Karpas-422 (cell line): Measurements from ENCODE around the gene POLR2J3. TPM values are rescaled to one million over a fixed set of nuclear protein-coding genes. Genes with fewer than 3 reads are reported as not detected.
A peak's percentile ranks its signal among the peaks of the same experiment; 100 is the strongest.
"Not testable (repeated sequence)": the region's sequence is repeated elsewhere in the genome, so short reads cannot be mapped to it uniquely, and the experiment has no call there.

Experiments
- DNase-seq: peaks from one replicate; pipeline ENCODE4 v3.0.0-alpha.2; 2015
- H2AFZ ChIP-seq: fragments of 200-600 bp; sonication (generic); 2 replicates; pipeline ENCODE4 v1.6.1; 2014; ENCODE audit warnings: antibody characterized with exemption, low read length, mixed read lengths
- H3K27ac ChIP-seq: fragments of 200-600 bp; sonication (generic); 2 replicates; pipeline ENCODE4 v1.5.1; 2014; ENCODE audit warnings: mild to moderate bottlenecking, low read length, moderate library complexity
- H3K27me3 ChIP-seq: fragments of 200-600 bp; sonication (generic); 2 replicates; pipeline ENCODE4 v1.6.1; 2014; ENCODE audit warnings: low read length, mixed read lengths
- H3K36me3 ChIP-seq: fragments of 200-600 bp; sonication (generic); 2 replicates; pipeline ENCODE4 v1.6.1; 2014; ENCODE audit warnings: low read length, mixed read lengths; ENCODE audit not compliant: insufficient read depth
- H3K4me1 ChIP-seq: fragments of 200-600 bp; sonication (generic); 2 replicates; pipeline ENCODE4 v1.6.1; 2014; ENCODE audit warnings: mild to moderate bottlenecking, low read length, mixed read lengths
- H3K4me2 ChIP-seq: fragments of 200-600 bp; sonication (generic); 2 replicates; pipeline ENCODE4 v1.6.1; 2014; ENCODE audit warnings: low read length, low read depth, mild to moderate bottlenecking; ENCODE audit not compliant: poor library complexity, severe bottlenecking
- H3K4me3 ChIP-seq: fragments of 200-600 bp; sonication (generic); 2 replicates; pipeline ENCODE4 v1.5.1; 2014; ENCODE audit warnings: mild to moderate bottlenecking, antibody characterized with exemption, low read length, mixed read lengths
- H3K79me2 ChIP-seq: fragments of 200-600 bp; sonication (generic); 2 replicates; pipeline ENCODE4 v1.6.1; 2014; ENCODE audit warnings: mild to moderate bottlenecking, low read length, mixed read lengths
- H3K9ac ChIP-seq: fragments of 200-600 bp; sonication (generic); 2 replicates; pipeline ENCODE4 v1.6.0; 2014; ENCODE audit warnings: low read length
- H3K9me2 ChIP-seq: fragments of 200-600 bp; sonication (generic), shearing (Covaris generic); replicated peaks from 2 replicates; pipeline ENCODE4 v1.6.0; 2014; ENCODE audit warnings: mild to moderate bottlenecking, low read length, moderate library complexity; ENCODE audit not compliant: insufficient read depth
- H3K9me3 ChIP-seq: fragments of 300-700, 200-600 bp; sonication (generic); 2 replicates; pipeline ENCODE4 v1.6.1; 2014; ENCODE audit warnings: low read length, mixed read lengths
- H4K20me1 ChIP-seq: fragments of 200-600 bp; sonication (generic); 2 replicates; pipeline ENCODE4 v1.6.1; 2014; ENCODE audit warnings: mild to moderate bottlenecking, antibody characterized with exemption, low read length, low read depth; ENCODE audit not compliant: insufficient read depth
- total RNA-seq: library from RNA; depleted of rRNA; stranded (reverse); fragments of >200 nt; shearing (Covaris generic); gene quantifications from 2 replicates; pipeline ENCODE4 v1.2.3, GENCODE V29; 2014; ENCODE audit warnings: low replicate concordance; rRNA removed

POLR2J3 gene
- 45.5 and 57.8 TPM in 2 replicates for total RNA-seq

DNA sequence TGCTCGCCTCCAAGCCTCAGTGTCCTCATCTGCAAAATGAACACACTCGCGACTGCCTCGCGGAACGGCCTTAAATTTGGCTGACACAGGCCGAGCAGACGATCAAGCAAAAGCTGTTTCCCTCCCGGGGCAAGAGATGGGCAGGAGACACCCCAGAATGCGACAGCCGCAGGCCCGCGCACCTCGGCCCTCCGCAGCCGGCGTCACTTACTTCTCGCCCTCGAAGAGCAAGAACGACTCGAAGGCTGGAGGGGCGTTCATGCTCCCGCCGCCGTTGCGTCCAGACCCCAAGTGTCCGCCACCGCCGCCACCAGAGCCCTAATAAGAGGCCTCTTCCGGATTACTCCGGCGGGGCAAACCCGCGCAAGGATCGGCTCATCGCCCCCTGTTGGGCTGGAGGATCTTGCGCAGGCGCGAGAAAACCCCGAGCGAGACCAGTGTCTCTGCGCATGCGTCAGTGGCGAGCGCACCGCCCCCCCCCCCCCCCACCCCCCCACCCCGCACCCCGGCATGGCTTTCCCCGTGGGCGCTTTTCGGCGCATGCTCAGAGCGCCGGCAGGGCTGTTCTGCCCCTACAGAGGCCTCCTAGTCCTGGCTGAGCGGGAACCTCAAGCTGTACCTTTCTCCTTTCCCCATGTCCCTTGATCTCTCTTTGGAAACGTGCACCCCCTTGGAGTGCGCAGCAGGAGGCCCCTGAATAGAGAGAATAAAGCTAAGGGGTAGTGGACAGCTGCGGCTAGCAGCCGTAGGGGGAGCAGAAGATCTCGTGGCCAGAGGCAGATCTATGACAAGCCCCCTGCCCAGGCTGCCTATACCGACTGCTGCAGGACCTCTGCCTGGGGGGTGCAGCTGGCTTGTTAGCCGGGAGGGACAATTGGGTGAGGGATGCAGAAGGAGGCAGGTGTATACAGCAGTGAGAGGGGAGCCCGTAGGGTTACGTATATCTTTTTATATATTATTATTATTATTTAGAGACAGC is at the start of gene POLR2J3:
TSS of gene POLR2J3 (minus strand) at position 323 of the 979 bp plus-strand sequence. CDS start at position 261, 62 bp downstream.
- Histone ChIP-seq H3K4me3 (peak within 1 kb of the TSS; percentile 81), H3K27ac (peak within 1 kb of the TSS; percentile 64; the same call in 1 of the 2 replicates), H3K4me2 (peak within 1 kb of the TSS; percentile 73), H3K9ac (peak within 1 kb of the TSS; percentile 85), H2AFZ (0 out of 2 replicates have a peak within 1 kb of the TSS, but pooled peaks have one; percentile 84)
- not testable (repeated sequence) for H3K9me2 ChIP-seq, H3K9me3 ChIP-seq, H4K20me1 ChIP-seq, H3K36me3 ChIP-seq, H3K27me3 ChIP-seq, H3K4me1 ChIP-seq, H3K79me2 ChIP-seq
- DNase-seq: peak; percentile 100

DNA sequence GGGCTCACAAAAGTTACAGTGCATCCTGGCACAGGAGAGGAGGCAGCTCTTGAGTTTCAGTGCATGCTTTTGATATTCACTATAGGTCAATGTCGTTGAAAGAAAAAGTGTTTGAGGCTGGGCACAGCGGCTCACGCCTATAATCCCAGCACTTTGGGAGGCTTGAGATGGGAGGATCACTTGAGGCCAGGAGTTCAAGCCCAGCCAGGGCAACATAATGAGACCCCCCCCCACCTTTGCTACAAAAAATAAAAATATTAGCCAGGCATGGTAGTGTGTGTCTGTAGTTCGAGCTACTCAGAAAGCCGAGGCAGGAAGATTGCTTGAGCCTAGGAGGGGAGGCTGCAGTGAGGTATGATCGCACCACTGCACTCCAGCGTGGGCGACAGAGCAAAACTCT is 45.7 kb upstream of the POLR2J3 start:
- not testable (repeated sequence) for H3K79me2 ChIP-seq, H2AFZ ChIP-seq, H3K9ac ChIP-seq, H3K9me2 ChIP-seq, H3K9me3 ChIP-seq, H3K4me2 ChIP-seq, H3K27me3 ChIP-seq, H3K27ac ChIP-seq, H4K20me1 ChIP-seq, H3K36me3 ChIP-seq, H3K4me3 ChIP-seq, H3K4me1 ChIP-seq
- peak; percentile 27 for DNase-seq

DNA sequence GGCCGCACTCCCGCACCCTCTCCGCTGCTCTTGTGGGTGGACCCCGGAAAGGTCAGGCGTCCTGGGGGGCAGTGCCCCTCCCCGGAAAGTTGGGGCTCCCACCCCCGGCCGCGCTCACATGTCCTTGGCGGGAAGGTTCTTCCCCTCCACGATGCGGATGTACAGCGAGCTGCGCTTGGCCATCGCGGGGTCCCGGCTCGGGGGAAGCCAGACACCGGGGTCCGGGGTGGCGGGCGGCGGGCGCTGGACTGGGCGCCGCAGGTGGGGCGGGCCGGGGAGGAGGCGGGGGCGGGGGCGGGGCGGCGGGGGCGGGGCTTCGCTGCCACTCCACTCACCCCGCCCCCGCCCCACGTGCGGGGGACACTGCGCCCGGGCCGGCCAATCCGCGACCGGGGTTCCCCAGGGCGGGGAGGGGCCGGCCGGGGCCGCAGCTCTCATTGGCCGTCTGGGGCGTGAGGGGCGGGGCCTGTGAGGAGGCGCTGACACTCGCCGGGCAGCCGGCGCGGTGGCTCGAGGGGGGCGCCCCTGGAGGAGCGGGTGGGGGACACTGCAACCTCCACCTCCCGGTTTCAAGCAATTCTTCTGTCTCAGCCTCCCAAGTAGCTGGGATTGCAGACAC is 44.2 kb upstream of the POLR2J3 start, which contains the start of gene RASA4:
TSS of gene RASA4 (minus strand) at position 250 of the 619 bp plus-strand sequence. CDS start at position 183, 67 bp downstream.
- H2AFZ ChIP-seq, H3K9me3 ChIP-seq, H3K79me2 ChIP-seq, H3K36me3 ChIP-seq, H3K27ac ChIP-seq, H3K9me2 ChIP-seq, H4K20me1 ChIP-seq, H3K9ac ChIP-seq, H3K4me1 ChIP-seq, H3K27me3 ChIP-seq, H3K4me3 ChIP-seq: not testable (repeated sequence)
- peak; percentile 58 for DNase-seq
- peak within 1 kb of the TSS; percentile 40 for H3K4me2 ChIP-seq

DNA sequence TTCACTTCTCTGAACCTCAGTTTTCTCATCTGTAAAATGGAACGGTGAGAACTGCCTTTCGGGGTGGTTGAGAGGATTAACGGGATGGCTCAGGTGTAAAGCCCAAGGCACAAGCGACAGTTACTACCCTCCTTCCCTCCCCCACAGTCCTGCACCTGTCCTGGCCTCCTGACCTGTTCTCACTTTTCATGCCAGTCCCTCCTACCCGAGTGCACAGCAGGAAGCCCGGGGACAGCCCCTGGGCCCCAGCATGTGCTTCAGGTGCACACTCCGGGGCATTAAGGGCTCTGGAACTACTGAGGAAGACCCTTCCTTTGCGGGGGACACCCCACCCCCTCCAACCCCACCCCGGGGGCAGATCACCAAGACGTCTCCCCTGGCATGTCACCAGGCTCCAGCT is 43.5 kb upstream of the POLR2J3 start:
- H3K4me1 ChIP-seq, H3K4me2 ChIP-seq, H3K36me3 ChIP-seq, H4K20me1 ChIP-seq, H3K4me3 ChIP-seq, H3K9me3 ChIP-seq, DNase-seq, H3K27me3 ChIP-seq, H2AFZ ChIP-seq, H3K27ac ChIP-seq, H3K79me2 ChIP-seq, H3K9ac ChIP-seq, H3K9me2 ChIP-seq: not testable (repeated sequence)

DNA sequence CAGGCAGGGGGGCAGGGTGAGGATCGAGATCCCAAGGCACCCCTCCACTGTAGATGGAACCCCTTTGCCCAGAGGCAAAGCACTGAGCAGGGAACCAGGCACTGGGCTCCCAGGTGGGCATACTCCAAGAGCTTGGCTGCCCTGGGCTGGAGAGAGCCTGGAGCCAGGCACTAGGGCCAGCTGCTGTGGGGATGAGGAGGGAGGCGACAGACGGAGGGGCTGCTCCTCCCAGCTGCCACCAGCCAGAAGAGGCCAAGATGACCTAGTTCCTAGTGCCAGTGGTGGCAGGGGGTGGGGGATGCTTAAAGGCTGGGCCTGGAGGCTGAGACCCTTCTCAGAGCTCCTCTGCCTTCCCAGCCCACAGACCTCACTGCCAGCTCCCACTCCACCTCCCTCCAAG is 42.5 kb upstream of the POLR2J3 start:
- H3K27ac ChIP-seq, H3K9me3 ChIP-seq, H3K4me3 ChIP-seq, H3K4me1 ChIP-seq, H3K9ac ChIP-seq, H3K36me3 ChIP-seq, H4K20me1 ChIP-seq, H3K79me2 ChIP-seq, H3K9me2 ChIP-seq, H3K27me3 ChIP-seq, H3K4me2 ChIP-seq, DNase-seq, H2AFZ ChIP-seq: not testable (repeated sequence)

DNA sequence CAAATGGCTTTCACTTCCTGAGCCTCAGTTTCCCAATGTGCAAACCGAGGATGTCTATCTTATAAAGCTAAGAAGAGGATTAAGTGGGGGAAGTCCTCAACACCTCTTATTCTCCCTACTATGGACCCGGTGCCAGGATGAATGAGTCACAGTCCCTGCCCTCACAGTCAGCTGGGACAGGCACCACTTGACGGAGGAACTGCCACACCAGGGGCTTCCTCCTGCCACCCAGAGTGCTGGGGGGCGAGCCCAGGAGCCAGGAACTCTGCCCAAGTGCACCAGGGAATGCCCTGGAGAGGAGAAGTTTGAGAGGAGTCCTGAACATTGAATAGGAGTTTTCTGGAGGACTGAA is 41.9 kb upstream of the POLR2J3 start:
- not testable (repeated sequence) for H3K4me1 ChIP-seq, H3K27me3 ChIP-seq, H3K4me3 ChIP-seq, H3K4me2 ChIP-seq, H4K20me1 ChIP-seq, DNase-seq, H2AFZ ChIP-seq, H3K79me2 ChIP-seq, H3K36me3 ChIP-seq, H3K9me3 ChIP-seq, H3K9me2 ChIP-seq, H3K9ac ChIP-seq, H3K27ac ChIP-seq

DNA sequence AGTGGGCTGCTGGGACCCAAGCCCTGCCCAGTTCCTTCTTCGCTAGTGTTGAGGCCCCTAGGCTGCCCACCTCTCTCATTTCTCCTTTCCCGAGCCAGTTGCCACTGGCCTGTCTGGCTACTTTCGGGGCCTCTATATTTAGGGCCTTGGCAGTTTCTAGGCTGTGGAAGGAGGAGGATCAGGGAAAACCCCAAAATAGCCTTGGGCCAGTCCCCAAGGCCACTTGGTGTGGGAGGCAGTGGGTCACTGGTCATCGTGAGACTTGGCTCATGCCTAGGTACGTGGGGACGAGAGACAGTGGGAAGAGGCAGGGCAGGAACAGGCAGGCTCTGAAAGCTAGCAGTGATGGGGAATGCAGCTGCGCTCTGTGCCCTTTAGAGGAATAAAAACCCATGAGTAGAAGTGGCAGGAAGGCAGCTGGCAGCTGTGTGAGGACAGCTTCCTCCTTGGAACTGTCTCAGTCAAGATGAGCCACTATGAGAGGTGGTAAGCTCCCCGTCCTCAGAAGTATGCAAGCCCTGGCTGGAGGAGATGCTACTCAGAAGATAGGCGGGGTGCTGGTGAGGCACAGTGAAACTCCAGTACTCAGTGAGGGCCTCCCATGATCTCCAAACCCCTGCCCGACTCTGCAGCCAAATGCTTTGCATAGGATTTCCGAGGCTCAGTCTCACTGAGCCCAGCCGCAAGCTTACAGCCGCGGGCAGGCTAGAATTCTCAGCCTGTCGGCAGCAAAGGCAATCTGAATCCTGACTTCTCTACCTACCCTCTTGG is 41.4 kb upstream of the POLR2J3 start:
- not testable (repeated sequence) for H4K20me1 ChIP-seq, H3K27me3 ChIP-seq, H3K4me2 ChIP-seq, H3K36me3 ChIP-seq, H3K9me3 ChIP-seq, H3K4me3 ChIP-seq, DNase-seq, H2AFZ ChIP-seq, H3K4me1 ChIP-seq, H3K79me2 ChIP-seq, H3K9me2 ChIP-seq, H3K9ac ChIP-seq
- H3K27ac ChIP-seq: peak overlapping the region; percentile 56; the same call in 1 of the 2 replicates
